ENCODE data around the gene C19orf85. TPM values are rescaled to one million over a fixed set of nuclear protein-coding genes. Genes with fewer than 3 reads are reported as not detected.

The C19orf85 gene
- total RNA-seq, 1 donor from 2014 or later, result not detected

DNA sequence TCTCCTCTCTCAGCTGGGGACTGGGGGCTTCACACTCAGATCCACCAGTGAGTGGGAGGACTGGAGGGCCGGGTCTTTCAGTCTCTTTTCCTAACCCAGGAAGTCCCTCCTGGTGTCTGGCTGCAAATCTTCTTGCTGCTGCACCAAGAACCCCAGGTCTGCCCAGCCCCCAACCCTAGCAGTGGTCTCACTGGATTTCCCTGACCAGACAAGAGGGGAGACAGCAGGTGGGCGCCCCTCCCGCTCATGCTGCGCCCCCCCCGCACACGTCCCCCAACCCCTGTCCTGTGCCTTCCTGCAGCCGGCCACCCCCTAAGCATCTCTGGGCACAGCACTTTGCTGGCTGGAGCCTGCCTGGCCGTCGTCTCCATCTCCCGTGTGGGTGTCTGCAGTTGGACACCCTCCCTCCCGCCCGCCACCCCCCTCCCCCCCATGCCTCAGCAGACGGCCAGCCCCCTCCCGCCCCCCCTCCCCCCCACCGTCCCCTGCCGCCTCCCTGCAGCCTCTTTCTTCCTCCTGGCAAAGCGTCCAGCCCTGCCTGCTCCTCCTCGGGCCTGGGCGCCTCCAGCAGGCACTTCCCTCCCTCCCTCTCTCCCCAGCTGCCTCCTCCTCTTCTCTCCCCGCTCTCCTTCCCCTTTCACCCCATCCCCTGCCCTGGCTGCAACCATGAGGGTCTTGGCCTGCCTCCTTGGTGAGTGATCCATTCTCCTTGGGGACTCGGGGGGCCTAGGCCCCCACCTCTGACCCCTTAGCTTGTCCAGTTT lies 23.6 kb upstream of the C19orf85 start, which contains the start of gene SSC5D:
TSS of gene SSC5D (plus strand) at position 513 of the 764 bp plus-strand sequence. CDS start at position 667, 154 bp downstream.
- Histone ChIP-seq H3K4me1 (peaks cover 23 to 42% of the 10 kb centered on the region in 2 donors), H3K36me3 (peaks cover 3 to 7% of the 10 kb centered on the region in 2 donors), H3K4me3 (peak within 1 kb of the TSS in 1 of 2 donors; percentile 52), H3K27ac (peak within 1 kb of the TSS; percentile 85 to 90), H3K27me3 (no peaks in the 10 kb centered on the region), H3K9me3 (no peaks in the 10 kb centered on the region)
- DNase-seq (ENCODE audit: low spot score in 2 of 2), result no peak
- intact Hi-C loops (cut with DNase I), result loop anchor here (1.0 kb wide), 1 partner anchor 16 kb away; no protein-coding TSS in a partner anchor
- TF ChIP-seq, protein P1, sequence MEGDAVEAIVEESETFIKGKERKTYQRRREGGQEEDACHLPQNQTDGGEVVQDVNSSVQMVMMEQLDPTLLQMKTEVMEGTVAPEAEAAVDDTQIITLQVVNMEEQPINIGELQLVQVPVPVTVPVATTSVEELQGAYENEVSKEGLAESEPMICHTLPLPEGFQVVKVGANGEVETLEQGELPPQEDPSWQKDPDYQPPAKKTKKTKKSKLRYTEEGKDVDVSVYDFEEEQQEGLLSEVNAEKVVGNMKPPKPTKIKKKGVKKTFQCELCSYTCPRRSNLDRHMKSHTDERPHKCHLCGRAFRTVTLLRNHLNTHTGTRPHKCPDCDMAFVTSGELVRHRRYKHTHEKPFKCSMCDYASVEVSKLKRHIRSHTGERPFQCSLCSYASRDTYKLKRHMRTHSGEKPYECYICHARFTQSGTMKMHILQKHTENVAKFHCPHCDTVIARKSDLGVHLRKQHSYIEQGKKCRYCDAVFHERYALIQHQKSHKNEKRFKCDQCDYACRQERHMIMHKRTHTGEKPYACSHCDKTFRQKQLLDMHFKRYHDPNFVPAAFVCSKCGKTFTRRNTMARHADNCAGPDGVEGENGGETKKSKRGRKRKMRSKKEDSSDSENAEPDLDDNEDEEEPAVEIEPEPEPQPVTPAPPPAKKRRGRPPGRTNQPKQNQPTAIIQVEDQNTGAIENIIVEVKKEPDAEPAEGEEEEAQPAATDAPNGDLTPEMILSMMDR (IDR thresholded peaks at IDR 0.05), result no peak

DNA sequence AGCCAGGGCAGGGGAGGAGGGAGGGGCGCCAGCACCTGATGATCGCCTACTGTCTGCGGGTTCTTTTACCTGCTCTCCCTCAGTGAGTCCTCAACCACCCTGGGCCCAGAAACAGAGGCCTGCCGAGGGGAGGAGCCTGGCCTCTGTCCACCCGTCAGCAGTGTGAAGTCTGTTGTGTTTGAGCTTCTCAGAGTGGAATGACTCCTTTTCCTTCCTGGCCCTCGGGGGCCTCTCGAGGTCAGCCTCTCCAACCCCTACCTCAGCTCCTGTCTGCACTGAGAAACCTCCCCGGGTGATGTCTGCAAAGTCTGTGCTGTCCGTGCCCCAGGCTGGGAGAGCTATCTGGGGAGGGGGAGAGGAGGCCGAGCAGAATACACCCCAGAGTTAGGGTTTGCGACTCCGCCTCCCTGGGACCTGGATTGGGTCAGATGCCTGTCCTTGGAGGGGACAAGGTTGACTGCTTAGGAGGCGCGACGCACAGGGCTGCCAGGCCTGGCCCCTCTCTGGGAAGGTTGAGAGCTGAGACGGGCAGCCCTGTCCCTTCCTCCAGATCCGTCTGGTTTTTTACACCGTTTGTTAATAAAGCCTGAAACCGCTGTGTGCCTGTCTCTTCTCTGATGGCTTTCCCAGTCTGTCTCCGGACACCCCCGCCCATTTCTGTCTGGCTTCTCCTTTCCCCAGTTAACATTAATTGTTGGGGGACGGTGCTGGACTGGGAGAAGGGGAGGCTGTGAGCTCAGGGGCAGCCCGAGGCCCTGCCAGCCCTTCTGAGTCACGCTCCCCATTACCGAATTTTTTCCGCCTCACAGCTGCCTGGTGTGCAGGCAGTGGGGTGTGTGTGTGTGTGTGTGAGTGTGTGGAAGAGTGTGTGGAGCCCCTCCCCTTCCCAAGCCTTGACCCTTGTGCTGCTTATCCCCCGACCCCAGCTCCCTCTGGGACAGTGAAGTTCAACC lies 22.7 kb upstream of the C19orf85 start:
- peak overlapping the region; percentile 85 to 90 for H3K27ac ChIP-seq
- DNase-seq (ENCODE audit: low spot score in 2 of 2), result peak; percentile 63 to 88
- H3K4me1 ChIP-seq, result peaks cover 23 to 42% of the 10 kb centered on the region in 2 donors
- H3K9me3 ChIP-seq, result no peaks in the 10 kb centered on the region
- intact Hi-C loops (cut with DNase I), result loop anchor here (1.0 kb wide), 1 partner anchor 17 kb away; no protein-coding TSS in a partner anchor
- no peaks in the 10 kb centered on the region for H3K27me3 ChIP-seq
- peaks cover 10 to 14% of the 10 kb centered on the region in 2 donors for H3K36me3 ChIP-seq
- peak overlapping the region in 1 of 2 donors; percentile 26 for H3K4me3 ChIP-seq
- TF ChIP-seq, protein P1 (IDR thresholded peaks at IDR 0.05), result no peak

DNA sequence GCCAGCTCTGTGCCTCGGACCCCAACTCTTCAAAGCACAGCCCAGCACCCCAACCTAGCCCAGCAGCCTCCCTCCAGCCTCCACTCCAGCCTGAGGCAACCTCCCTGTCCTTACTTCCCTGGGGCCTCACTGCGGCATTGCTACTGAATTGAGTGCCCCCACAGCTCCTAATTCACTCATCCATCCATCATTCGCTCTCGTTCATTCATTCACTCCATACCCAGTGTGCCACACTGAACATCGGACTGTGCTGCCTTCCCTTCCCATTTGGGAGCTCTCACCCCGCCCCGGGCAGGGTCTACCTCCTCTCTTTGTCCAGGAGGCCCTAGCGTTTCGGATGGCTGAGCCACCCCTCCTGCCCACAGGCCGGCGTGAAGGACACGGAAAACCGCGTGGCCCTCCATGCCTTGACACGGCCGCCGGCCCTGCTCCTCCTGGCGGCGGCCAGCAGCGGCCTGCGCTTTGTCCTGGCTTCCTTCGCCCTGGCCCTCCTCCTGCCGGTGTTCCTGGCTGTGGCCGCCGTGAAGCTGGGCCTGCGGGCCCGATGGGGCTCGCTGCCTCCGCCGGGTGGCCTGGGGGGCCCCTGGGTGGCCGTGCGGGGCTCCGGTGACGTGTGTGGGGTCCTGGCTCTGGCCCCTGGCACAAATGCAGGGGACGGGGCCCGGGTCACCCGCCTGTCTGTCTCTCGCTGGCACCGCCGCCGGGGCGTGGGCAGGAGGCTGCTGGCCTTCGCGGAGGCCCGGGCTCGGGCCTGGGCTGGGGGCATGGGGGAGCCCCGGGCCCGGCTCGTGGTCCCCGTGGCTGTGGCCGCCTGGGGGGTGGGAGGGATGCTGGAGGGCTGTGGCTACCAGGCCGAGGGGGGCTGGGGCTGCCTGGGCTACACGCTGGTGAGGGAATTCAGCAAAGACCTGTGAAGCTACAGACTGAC lies 21.8 kb upstream of the C19orf85 start:
- H3K36me3 ChIP-seq, result peaks cover 10 to 17% of the 10 kb centered on the region in 2 donors
- H3K27me3 ChIP-seq, result no peaks in the 10 kb centered on the region
- H3K4me3 ChIP-seq, result peak overlapping the region in 1 of 2 donors; percentile 29
- H3K9me3 ChIP-seq, result no peaks in the 10 kb centered on the region
- peak overlapping the region; percentile 85 to 90 for H3K27ac ChIP-seq
- intact Hi-C loops (cut with DNase I), result no loop called here
- no peak for DNase-seq (ENCODE audit: low spot score in 2 of 2)
- TF ChIP-seq, protein P1 (IDR thresholded peaks at IDR 0.05), result peak in 1 of 3 experiments; percentile 6
- H3K4me1 ChIP-seq, result peaks cover 23 to 42% of the 10 kb centered on the region in 2 donors

DNA sequence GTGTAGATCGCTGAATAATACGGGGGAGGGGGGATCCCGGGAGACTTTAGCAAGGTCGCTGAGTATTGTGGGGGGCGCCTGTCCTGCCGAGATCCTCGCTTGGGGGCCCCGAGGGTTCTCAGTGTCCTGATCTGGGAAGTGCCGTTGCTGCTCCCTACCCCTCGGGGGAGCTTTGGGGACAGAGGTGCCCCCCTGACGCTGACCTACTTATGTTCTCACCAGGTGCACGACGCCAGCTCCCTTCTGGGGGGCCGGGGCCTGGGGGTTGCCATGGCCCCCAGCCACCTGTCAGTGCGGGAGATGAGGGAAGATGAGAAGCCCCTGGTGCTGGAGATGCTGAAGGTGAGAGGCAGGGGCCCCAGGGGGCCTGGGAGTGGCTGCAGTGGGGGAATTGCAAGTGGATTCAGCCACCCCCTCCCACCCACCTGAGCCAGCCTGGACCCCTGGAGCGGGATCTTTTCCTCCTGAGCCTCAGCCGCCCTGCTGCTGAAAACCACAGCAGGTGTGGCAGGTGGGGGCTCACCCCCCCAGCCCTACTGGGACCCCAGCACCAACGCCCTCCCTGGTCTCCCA lies 21.0 kb upstream of the C19orf85 start:
- Histone ChIP-seq H3K27ac (peak overlapping the region; percentile 85 to 90), H3K9me3 (no peaks in the 10 kb centered on the region), H3K27me3 (no peaks in the 10 kb centered on the region), H3K36me3 (peaks cover 10 to 21% of the 10 kb centered on the region in 2 donors), H3K4me1 (peaks cover 23 to 42% of the 10 kb centered on the region in 2 donors), H3K4me3 (peak overlapping the region; percentile 43 to 69)
- TF ChIP-seq, protein P1 (IDR thresholded peaks at IDR 0.05), result no peak
- intact Hi-C loops (cut with DNase I), result no loop called here
- no peak for DNase-seq (ENCODE audit: low spot score in 2 of 2)

Data from ascending aorta (tissue), 2 donors.